Left kidney (tissue), 2 donors: ENCODE data around the gene POU2AF1. TPM values are rescaled to one million over a fixed set of nuclear protein-coding genes. Genes with fewer than 3 reads are reported as not detected.
A peak's percentile ranks its signal among the peaks of the same experiment; 100 is the strongest.
"Not testable (repeated sequence)": the region's sequence is repeated elsewhere in the genome, so short reads cannot be mapped to it uniquely, and the experiment has no call there.

ENCODE experiments used
- DNase-seq: peaks from one replicate; pipeline ENCODE4 v3.0.0-alpha.2; 2013
- polyA plus RNA-seq: library from polyadenylated mRNA; unstranded; fragments of 120-200 nt; gene quantifications from one replicate; pipeline ENCODE4 v1.2.1, GENCODE V29; 2013; ENCODE audit not compliant: insufficient read length

Gene POU2AF1
- polyA plus RNA-seq, 1 donor = 0.90 TPM

DNA sequence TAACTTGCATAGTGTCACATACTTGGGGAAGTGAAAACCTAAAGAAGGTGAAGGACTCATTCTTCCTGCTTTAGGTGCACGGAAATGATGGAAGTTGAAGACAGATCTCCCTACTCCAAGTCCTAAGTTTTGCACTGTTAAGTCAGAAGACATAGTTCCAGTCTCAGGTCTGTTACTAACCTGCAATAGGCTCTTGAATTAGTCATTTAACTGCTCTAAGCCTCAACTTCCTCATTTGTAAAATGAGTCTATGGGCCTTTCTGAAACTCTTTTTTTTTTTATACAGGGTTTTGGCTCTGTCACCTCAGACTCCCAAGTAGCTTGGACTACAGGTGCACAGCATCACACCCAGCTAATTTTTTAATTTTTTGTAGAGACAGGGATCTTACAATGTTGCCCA lies 30.8 kb upstream of the POU2AF1 start:
- no peak for DNase-seq

DNA sequence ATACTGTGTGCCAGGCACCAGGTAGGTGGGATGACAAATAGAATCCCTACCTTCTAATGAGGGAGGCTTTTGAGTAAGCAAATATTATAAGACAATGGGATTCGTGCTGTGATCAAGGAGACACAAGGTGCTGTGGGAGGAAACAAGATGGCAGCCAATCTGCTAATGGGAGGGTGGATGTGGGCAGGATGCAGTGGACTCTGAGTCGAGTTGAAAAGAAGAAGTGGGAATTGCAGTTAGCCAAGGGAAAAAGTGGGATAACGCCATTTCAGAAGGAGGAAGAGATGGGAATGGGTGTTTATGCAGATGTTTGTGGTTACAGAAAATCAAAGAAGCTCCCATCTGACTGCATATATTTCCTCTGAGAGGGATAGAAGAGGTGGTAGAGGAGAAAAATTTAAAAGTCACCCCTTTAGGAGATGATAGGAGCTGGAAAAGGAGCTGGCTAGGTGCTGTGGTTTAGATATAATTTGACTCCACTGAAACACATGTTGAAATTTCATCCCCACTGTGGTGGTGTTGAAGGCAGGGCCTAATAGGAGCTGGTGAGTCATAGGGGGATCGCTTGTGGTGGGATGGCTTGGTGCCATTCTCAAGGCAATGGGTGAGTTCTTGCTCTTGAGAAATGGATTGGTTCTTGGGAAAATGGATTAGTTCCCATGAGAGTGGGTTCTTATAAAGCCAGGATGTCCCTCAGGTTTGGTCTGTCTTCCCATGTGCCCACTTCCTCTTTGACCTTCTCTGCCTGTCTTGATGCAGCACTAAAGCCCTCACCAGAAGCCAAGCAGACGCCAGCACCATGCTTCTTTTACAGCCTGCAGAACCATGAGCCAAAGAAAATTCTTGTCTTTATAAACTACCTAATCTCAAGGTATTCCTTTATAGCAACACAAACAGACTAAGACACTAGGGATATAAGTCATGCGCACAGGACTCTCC lies 30.0 kb upstream of the POU2AF1 start:
- DNase-seq = no peak

DNA sequence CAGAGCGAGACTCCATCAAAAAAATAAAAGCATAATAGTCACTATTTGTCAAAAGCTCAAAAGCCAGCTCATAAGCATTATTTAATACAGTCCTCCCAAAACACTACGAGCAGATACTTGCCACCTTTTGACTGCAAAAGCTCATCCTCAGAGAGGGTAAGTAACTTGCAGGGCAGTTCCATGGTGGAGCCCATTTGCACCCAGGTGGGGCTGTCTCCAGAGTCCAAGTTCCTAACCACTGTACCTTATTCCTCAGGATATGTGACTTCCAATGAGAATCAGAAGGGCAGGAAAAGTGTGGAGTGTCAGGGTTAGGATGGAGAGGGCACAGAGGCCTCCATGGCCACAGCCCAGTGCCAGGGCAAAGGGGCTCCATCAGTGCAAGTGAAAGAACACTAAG lies 28.6 kb upstream of the POU2AF1 start:
- no peak for DNase-seq

DNA sequence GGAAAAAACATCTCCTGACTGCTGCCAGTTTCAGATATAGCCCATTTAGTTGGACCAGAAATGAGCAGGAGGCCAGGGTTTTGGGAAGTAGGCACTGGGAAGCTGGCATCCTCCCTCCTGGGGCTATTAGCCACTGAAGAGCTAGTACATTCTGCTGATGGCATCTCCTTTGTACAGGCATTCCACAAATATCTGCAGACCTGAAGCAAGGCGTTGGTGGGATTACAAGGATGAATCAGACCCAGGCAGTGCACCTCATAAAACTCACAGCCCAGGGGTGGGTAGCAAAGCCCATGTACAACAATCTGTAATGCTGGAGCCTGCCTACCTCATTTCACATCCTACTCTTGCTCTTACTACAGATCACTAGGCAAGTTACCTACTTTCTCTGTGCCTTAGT lies 27.5 kb upstream of the POU2AF1 start:
- no peak for DNase-seq

DNA sequence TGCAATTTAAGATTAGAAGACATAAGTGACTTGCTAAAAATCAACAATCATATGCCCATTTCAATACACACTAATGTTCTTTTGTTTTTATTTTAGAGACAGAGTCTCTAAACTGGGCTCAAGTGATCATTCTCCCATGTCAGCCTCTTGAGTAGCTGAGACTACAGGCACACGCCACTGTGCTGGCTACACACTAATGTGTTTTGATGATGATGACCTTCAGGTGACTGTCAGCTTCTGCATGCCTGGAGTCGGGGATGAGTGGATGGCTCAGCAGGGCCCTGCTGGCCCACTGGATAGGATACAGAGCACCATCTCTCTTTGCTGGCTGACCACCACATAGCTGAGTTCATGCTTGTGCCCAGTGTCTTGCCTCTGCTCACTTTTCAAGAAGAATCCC lies 27.0 kb upstream of the POU2AF1 start:
- no peak for DNase-seq

DNA sequence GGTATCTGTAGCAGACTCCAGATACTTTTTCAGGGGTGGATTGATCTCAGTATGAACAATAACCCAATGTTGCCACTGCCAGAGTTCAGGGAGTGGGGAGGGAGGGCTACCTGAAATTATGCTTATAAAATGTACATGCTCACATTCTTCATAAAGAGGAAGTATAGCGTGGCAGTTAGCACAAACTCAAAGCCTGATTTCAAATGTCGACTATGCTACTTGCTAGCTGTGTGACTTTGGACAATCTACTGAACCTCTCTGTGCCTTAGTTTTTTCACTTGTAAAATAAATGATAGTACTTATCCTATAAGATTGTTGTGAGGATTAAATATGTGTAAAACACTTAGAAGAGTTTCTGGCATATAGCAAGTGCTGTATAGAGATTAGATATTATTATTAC lies 26.5 kb upstream of the POU2AF1 start:
- no peak for DNase-seq

GRCh38 chr11:111403051-111403726 lies 24.1 kb upstream of the POU2AF1 start:
- peak; percentile 48 for DNase-seq

GRCh38 chr11:111402411-111402810 lies 23.3 kb upstream of the POU2AF1 start:
- DNase-seq = no peak

- DNase-seq = not testable (repeated sequence)
Observed at GRCh38 chr11:111401957-111402356, 22.9 kb upstream of the POU2AF1 start.

DNA sequence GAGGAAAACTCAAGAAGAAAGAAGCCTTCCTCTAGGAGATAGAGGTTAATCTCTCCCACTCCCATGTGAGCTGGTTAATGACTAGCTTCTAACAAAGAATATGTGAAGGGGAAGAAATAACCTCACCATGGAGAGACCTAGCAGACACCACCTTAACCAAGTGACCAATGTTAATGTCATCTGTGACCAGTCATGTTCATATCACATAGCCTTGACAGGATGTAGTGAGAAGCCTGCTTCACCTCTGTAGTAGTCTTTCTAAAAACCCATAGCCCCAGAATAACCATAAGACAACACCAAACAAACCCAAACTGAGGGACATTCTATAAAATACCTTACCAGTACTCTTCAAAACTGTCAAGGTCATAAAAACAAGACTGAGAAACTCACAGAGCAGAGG lies 21.5 kb upstream of the POU2AF1 start:
- no peak for DNase-seq

- no peak for DNase-seq
Observed at GRCh38 chr11:111399187-111400031, 20.3 kb upstream of the POU2AF1 start.

GRCh38 chr11:111397034-111397433 lies 18.0 kb upstream of the POU2AF1 start:
- no peak for DNase-seq

DNA sequence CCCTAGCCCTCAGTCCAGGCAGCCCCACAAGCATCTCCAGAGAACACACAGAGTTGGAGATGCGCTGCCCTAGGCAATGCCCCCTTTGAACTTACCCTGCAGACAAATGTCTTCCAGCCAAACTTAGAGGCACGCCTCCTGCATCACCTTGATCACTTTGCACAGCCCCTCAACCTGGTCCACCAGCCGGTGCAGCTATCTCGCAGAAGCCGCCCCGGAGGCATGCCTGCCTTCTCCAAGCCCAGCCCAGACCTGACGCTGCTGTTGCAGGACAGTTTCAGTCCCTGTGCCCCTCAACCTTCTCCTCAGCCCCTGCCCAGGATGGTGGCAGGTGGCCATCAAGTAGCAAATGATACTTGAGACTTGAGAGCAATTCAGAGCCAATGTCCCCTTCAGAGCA lies 16.7 kb upstream of the POU2AF1 start:
- no peak for DNase-seq

GRCh38 chr11:111395081-111395480 lies 16.0 kb upstream of the POU2AF1 start:
- DNase-seq = no peak

DNA sequence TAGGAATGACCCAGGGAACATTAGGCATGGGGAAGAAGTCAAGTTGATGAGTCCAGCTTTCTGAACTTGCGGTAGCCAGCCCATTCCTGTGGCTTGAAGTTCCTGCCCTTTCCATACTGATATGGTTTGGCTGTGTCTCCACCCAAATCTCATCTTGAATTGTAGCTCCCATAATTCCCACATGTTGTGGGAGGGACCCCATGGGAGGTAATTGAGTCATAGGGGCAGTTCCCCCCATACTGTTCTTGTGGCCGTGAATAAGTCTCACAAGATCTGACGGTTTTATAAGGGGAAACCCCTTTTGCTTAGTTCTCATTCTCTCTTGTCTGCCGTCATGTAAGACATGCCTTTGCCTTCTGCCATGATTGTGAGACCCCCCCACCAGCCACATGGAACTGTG lies 15.1 kb upstream of the POU2AF1 start:
- not testable (repeated sequence) for DNase-seq

GRCh38 chr11:111393585-111393984 lies 14.5 kb upstream of the POU2AF1 start:
- no peak for DNase-seq

GRCh38 chr11:111393096-111393495 lies 14.0 kb upstream of the POU2AF1 start:
- no peak for DNase-seq

- DNase-seq = no peak
Observed at GRCh38 chr11:111392552-111392951, 13.5 kb upstream of the POU2AF1 start.

- DNase-seq = no peak
Observed at GRCh38 chr11:111391328-111392124, 12.5 kb upstream of the POU2AF1 start.

DNA sequence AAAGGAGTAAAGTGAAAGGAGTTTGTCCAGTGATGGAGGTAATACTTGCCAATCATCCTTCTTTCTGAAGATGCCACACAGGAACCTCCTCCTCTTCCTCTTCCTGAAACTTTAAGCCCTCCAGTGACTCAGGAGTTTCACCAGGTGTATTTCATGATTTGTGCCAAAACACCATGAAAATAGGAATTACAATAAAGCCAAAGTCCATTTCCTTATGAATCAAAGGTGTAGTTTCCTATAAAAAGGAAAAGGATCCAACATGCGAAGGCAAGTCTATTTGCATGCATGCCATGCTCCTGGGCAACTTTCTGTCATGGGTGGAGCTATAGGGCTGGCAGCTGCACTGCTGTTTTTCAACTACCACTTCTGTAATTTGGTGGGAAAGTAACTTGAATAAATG lies 9.8 kb upstream of the POU2AF1 start:
- no peak for DNase-seq

GRCh38 chr11:111388420-111388819 lies 9.3 kb upstream of the POU2AF1 start:
- no peak for DNase-seq

DNA sequence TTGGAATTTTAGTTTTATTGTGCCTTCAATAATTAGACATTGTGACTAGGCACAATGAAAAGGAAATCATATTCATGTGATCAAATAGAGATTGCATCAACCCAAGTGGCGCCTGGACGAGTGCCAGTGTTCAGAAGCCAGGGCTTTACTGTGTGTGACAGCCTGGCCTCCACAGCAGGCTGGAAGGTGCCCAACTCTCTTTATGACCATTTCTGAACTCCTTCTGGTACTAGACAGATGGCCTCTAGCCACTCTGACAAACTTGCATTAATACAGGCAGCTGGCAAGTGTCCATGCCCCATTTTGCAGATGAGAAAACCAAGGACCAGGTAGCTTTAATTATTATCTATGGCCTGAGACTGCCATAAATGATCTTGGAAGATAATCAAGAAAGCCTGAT lies 8.3 kb upstream of the POU2AF1 start:
- no peak for DNase-seq
